ENCODE results near the gene ARHGAP45.

GRCh38 chr19:1050989-1051788 is 15.8 kb upstream of the ARHGAP45 start:
- TF ChIP-seq TCF12 (IDR thresholded peaks at IDR 0.05; ENCODE audit: low read depth, low read length): no peak
- no peak for TF ChIP-seq POLR2A (IDR thresholded peaks at IDR 0.05; ENCODE audit: control extremely low read depth in 1 of 2, low read depth in 2 of 2, low read length in 2 of 2)
- no peak for TF ChIP-seq MAFK (IDR thresholded peaks at IDR 0.05; ENCODE audit: low read depth, low read length)
- TF ChIP-seq RAD21 (IDR thresholded peaks at IDR 0.05 in 1 of 2, conservative IDR thresholded peaks at IDR 0.05 in 1 of 2; ENCODE audit: low read depth in 2 of 2, low read length in 2 of 2): no peak
- TF ChIP-seq FOSL1 (IDR thresholded peaks at IDR 0.05; ENCODE audit: insufficient read depth, low read depth, low read length): no peak
- no peak for TF ChIP-seq SRF (IDR thresholded peaks at IDR 0.05; ENCODE audit: low read depth, low read length)
